Heart right ventricle (tissue), 16 donors: ENCODE data around the gene LRIG1. TPM values are rescaled to one million over a fixed set of nuclear protein-coding genes. Genes with fewer than 3 reads are reported as not detected.
A peak's percentile ranks its signal among the peaks of the same experiment; 100 is the strongest.

ENCODE experiments used
- ATAC-seq, 8 donors: fragments of 200-7000 bp; cut with Tn5 transposase; one replicate each; pipeline ENCODE4 v1.9.1; 2020; ENCODE audit warnings: mild to moderate bottlenecking in 8 of 8, moderate library complexity in 8 of 8, moderate number of reproducible peaks in 1 of 8
- DNase-seq, 2 donors: peaks; one replicate each; pipeline ENCODE4 v3.0.0-alpha.2; 2020
- H3K27ac ChIP-seq, 10 donors: fragments of 200-600 bp; sonication (generic) in 2 of 10; one replicate each; pipeline versions ENCODE4 v1.5.0 to v1.8.0; 2020 to 2022; ENCODE audit warnings: mild to moderate bottlenecking in 3 of 10
- H3K27me3 ChIP-seq, 7 donors: fragments of 200-600 bp; one replicate each; pipeline ENCODE4 v1.8.0; 2021 to 2022; ENCODE audit warnings: mild to moderate bottlenecking in 2 of 7
- H3K36me3 ChIP-seq, 9 donors: fragments of 200-600 bp; sonication (generic) in 1 of 9; one replicate each; pipeline versions ENCODE4 v1.5.0 to v1.8.0; 2020 to 2022; ENCODE audit warnings: mild to moderate bottlenecking in 2 of 9
- H3K4me1 ChIP-seq, 9 donors: fragments of 200-600 bp; sonication (generic) in 1 of 9; one replicate each; pipeline versions ENCODE4 v1.5.0 to v1.8.0; 2020 to 2022; ENCODE audit warnings: mild to moderate bottlenecking in 4 of 9
- H3K4me3 ChIP-seq, 10 donors: fragments of 200-600 bp; sonication (generic) in 2 of 10; one replicate each; pipeline versions ENCODE4 v1.5.0 to v1.8.0; 2020 to 2022; ENCODE audit warnings: mild to moderate bottlenecking in 7 of 10, moderate library complexity in 2 of 10
- H3K9me3 ChIP-seq, 11 donors: fragments of 200-600 bp in 10 of 11; sonication (generic) in 2 of 11; one replicate each; pipeline versions ENCODE4 v1.5.0 to v1.8.0; 2013 to 2022; ENCODE audit warnings: mild to moderate bottlenecking in 2 of 11, control low read depth in 1 of 11, moderate library complexity in 1 of 11
- WGBS, 2 donors: extraction: QIAGEN DNeasy Blood & Tissue Kit; methylation state at CpG; one replicate each; pipeline ENCODE4 v1.1.7; 2013; ENCODE audit warnings: inconsistent platforms in 1 of 2; 5-methylcytosine and 5-hydroxymethylcytosine counted together
- intact Hi-C, 10 donors: fragments of 100-400 bp; cut with DNase I; formaldehyde crosslinking; loops; one replicate each; pipeline versions ENCODE4 v1.11.1 to v1.14.2; 2022
- polyA plus RNA-seq, 2 donors: library from polyadenylated mRNA; stranded (reverse); fragments of 200-250 nt; gene quantifications; one replicate each; pipeline ENCODE4 v1.2.3, GENCODE V29; 2013
- total RNA-seq, 10 donors: library from RNA; stranded (reverse); fragmentation: NEBNext Ultra II Directional in 3 of 10; extraction: Animal tissue kit (Norgen Biotek cat#: 25700) in 3 of 10; gene quantifications; one replicate each; pipeline versions ENCODE4 v1.2.1 to v1.2.4, GENCODE V29; 2021 to 2023
- TF ChIP-seq, protein P1 (sequence below), 9 donors: fragments of 200-600 bp; sonication (generic) in 2 of 9; IDR thresholded peaks; one replicate each; pipeline versions ENCODE4 v1.5.0 to v1.8.0; 2021 to 2022; ENCODE audit warnings: antibody characterized with exemption in 9 of 9, mild to moderate bottlenecking in 5 of 9, moderate library complexity in 1 of 9
- donor health status: Arrhythmogenic right ventricular cardiomyopathy.
- donor health status: ischemic (EF 13 %, LVEDD 7.1; RV severe dilation, severe dysfunction).
- donor health status: healthy with polysubstance abuse.
- donor health status: DM: no; HTN: yes; CAD: no.
- donor health status: DM: no; HTN: no; CAD: no.
- donor health status: ischemic (EF 25% LVEDD 6.9; RV normal size, moderate dysfunction).
- donor health status: ischemic (EF 25% LVEDD 5.7; RV mildly dilated, moderate dysfunction).
- donor health status: healthy.
- donor health status: DM: yes; HTN: yes; CAD: no.
- donor health status: Ischemic cardiomyopathy.
- donor health status: ischemic (EF 35%, LVEDD 5.7; RV mildly dilated, moderate dysfunction).
- donor health status: nonischemic (EF 11% LVEDD 7.7; RV severe dilation, severe dysfunction).
- donor health status: DM: yes; HTN: yes; CAD: no.
- donor health status: PGD.
- donor health status: ischemic (EF 29% LVEDD 5.4; RV normal size, mild dysfunction).
- donor health status: nonischemic (EF 23%, LVEDD 6.1; RV moderate dilation, normal function).

The LRIG1 gene
- total and polyA plus RNA-seq, 12 donors, result 23.8 to 109 (median 94.2) TPM

GRCh38 chr3:66371432-66371831 lies 129.4 kb downstream of the LRIG1 start:
- DNase-seq (no peak), ATAC-seq (peak in 4 of 8 donors; percentile 30 to 71 (median 35))
- 63 to 74% methylated on average over 7 of the region's 7 CpGs for WGBS, 2 donors
- TF ChIP-seq, protein P1, sequence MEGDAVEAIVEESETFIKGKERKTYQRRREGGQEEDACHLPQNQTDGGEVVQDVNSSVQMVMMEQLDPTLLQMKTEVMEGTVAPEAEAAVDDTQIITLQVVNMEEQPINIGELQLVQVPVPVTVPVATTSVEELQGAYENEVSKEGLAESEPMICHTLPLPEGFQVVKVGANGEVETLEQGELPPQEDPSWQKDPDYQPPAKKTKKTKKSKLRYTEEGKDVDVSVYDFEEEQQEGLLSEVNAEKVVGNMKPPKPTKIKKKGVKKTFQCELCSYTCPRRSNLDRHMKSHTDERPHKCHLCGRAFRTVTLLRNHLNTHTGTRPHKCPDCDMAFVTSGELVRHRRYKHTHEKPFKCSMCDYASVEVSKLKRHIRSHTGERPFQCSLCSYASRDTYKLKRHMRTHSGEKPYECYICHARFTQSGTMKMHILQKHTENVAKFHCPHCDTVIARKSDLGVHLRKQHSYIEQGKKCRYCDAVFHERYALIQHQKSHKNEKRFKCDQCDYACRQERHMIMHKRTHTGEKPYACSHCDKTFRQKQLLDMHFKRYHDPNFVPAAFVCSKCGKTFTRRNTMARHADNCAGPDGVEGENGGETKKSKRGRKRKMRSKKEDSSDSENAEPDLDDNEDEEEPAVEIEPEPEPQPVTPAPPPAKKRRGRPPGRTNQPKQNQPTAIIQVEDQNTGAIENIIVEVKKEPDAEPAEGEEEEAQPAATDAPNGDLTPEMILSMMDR (IDR thresholded peaks at IDR 0.05), result no peak
- peak overlapping the region in 7 of 10 donors; percentile 34 to 77 (median 62) for H3K27ac ChIP-seq
- H3K4me3 ChIP-seq, result peak overlapping the region in 1 of 10 donors; percentile 23
- peaks cover 0 to 48% (median 10%) of the 10 kb centered on the region in 9 donors for H3K4me1 ChIP-seq
- H3K36me3 ChIP-seq, result peaks cover 0 to 32% (median 0%) of the 10 kb centered on the region in 9 donors
- no peaks in the 10 kb centered on the region for H3K9me3 ChIP-seq
- intact Hi-C loops, result loop anchor here in 6 of 10 donors (5.0 kb wide), 1 partner anchor 94 kb away; no protein-coding TSS in a partner anchor
- no peaks in the 10 kb centered on the region for H3K27me3 ChIP-seq

GRCh38 chr3:66370179-66370578 lies 130.6 kb downstream of the LRIG1 start:
- Histone ChIP-seq H3K27me3 (no peaks in the 10 kb centered on the region), H3K4me1 (peaks cover 0 to 53% (median 7%) of the 10 kb centered on the region in 9 donors), H3K27ac (peak overlapping the region in 8 of 10 donors; percentile 1 to 77 (median 55)), H3K4me3 (peak overlapping the region in 1 of 10 donors; percentile 23), H3K36me3 (peaks cover 0 to 19% (median 0%) of the 10 kb centered on the region in 9 donors), H3K9me3 (no peaks in the 10 kb centered on the region)
- DNase-seq (peak; percentile 59 to 63), ATAC-seq (peak; percentile 37 to 90 (median 77))
- intact Hi-C loops, result loop anchor here in 6 of 10 donors (5.0 kb wide), 1 partner anchor 93 kb away; no protein-coding TSS in a partner anchor
- TF ChIP-seq, protein P1 (IDR thresholded peaks at IDR 0.05), result no peak
- WGBS, 2 donors, result 40 to 67% methylated on average over 7 of the region's 7 CpGs

DNA sequence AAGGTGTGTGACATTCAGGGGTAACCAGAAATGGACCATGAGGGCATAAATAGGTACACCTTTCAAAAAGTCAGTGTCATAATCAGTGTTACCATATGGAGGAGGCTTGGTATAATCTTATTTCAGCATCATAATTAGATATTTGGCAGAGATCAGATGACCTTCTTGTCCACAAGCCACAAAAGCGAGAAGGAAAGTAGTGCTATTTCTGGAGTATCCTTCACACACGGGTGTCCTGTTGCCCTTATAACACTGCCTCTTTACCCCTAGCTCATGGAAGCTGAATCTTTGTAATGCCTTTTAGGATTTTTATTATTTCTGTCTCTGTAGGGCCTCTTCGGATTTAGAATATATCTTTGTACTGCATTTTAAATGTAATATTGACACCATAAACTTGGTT lies 132.8 kb downstream of the LRIG1 start:
- Histone ChIP-seq H3K9me3 (no peaks in the 10 kb centered on the region), H3K36me3 (peaks cover 0 to 5% (median 0%) of the 10 kb centered on the region in 9 donors), H3K27me3 (no peaks in the 10 kb centered on the region), H3K27ac (peak overlapping the region in 6 of 10 donors; percentile 7 to 73 (median 48)), H3K4me3 (no peak overlapping the region), H3K4me1 (peaks cover 0 to 65% (median 23%) of the 10 kb centered on the region in 9 donors)
- intact Hi-C loops, result no loop called here
- ATAC-seq (no peak), DNase-seq (no peak)
- TF ChIP-seq, protein P1 (IDR thresholded peaks at IDR 0.05), result no peak
- 55 to 67% methylated on average over 3 of the region's 3 CpGs for WGBS, 2 donors

GRCh38 chr3:66366747-66367146 lies 134.1 kb downstream of the LRIG1 start:
- TF ChIP-seq, protein P1 (IDR thresholded peaks at IDR 0.05), result no peak
- Histone ChIP-seq H3K4me1 (peaks cover 0 to 65% (median 29%) of the 10 kb centered on the region in 9 donors), H3K9me3 (no peaks in the 10 kb centered on the region), H3K27ac (peak overlapping the region in 4 of 10 donors; percentile 61 to 73 (median 68)), H3K4me3 (no peak overlapping the region), H3K27me3 (no peaks in the 10 kb centered on the region), H3K36me3 (peaks cover 0 to 4% (median 0%) of the 10 kb centered on the region in 9 donors)
- DNase-seq (no peak), ATAC-seq (no peak)
- intact Hi-C loops, result no loop called here
- WGBS, 2 donors, result 93 to 95% methylated on average over 7 of the region's 7 CpGs
